ENCODE measurements around the gene METTL8.
"Not testable (repeated sequence)": the region's sequence is repeated elsewhere in the genome, so short reads cannot be mapped to it uniquely, and the experiment has no call there.

METTL8 gene

DNA sequence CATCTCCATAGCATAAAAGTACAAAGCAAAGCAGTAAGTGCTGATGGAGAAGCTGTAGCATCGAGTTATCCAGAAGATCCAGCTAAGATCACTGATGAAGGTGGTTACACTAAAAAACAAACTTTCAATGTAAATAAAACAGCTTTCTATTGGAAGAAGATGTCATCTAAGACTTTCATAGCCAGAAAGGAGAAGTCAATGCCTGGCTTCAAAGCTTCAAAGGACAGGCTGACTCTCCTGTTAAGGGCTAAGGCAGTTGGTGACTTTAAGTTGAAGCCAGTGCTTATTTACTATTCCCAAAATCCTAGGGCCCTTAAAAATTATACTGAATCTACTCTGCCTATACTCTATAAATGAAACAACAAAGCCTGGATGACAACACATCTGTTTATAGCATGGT is 44.0 kb downstream of the METTL8 start:
- Histone ChIP-seq H3K9me3 (no peaks in the 10 kb centered on the region), H3K4me3 (ENCODE audit: low read depth in 1 of 2, low read length in 1 of 2) (no peak overlapping the region), H3K27ac (no peak overlapping the region), H3K27me3 (no peaks in the 10 kb centered on the region), H3K36me3 (no peaks in the 10 kb centered on the region), H3K4me1 (ENCODE audit: control insufficient read depth in 1 of 2, insufficient read depth in 1 of 2, low read depth in 1 of 2, low read length in 1 of 2) (peaks cover 30 to 61% of the 10 kb centered on the region in 2 experiments)
- no peak for TF ChIP-seq CTCF (IDR thresholded peaks at IDR 0.05)

GRCh38 chr2:171389325-171389724 is 44.5 kb downstream of the METTL8 start:
- no peaks in the 10 kb centered on the region for H3K36me3 ChIP-seq
- H3K27ac ChIP-seq = no peak overlapping the region
- H3K9me3 ChIP-seq = no peaks in the 10 kb centered on the region
- no peaks in the 10 kb centered on the region for H3K27me3 ChIP-seq
- no peak for TF ChIP-seq CTCF (IDR thresholded peaks at IDR 0.05)
- H3K4me1 ChIP-seq (ENCODE audit: control insufficient read depth in 1 of 2, insufficient read depth in 1 of 2, low read depth in 1 of 2, low read length in 1 of 2) = peaks cover 25 to 57% of the 10 kb centered on the region in 2 experiments
- H3K4me3 ChIP-seq (ENCODE audit: low read depth in 1 of 2, low read length in 1 of 2) = no peak overlapping the region

- no peaks in the 10 kb centered on the region for H3K9me3 ChIP-seq
These were observed 46.7 kb downstream of the METTL8 start for GRCh38 chr2:171387052-171387451.

GRCh38 chr2:171386627-171387026 is 47.2 kb downstream of the METTL8 start:
- Histone ChIP-seq H3K36me3 (no peaks in the 10 kb centered on the region), H3K27me3 (no peaks in the 10 kb centered on the region), H3K27ac (no peak overlapping the region), H3K9me3 (no peaks in the 10 kb centered on the region), H3K4me1 (ENCODE audit: control insufficient read depth in 1 of 2, insufficient read depth in 1 of 2, low read depth in 1 of 2, low read length in 1 of 2) (peaks cover 19 to 40% of the 10 kb centered on the region in 2 experiments), H3K4me3 (ENCODE audit: low read depth in 1 of 2, low read length in 1 of 2) (no peak overlapping the region)
- no peak for TF ChIP-seq CTCF (IDR thresholded peaks at IDR 0.05)

More at GRCh38 chr2:171387052-171387451, 46.7 kb downstream of the METTL8 start:
- TF ChIP-seq CTCF (IDR thresholded peaks at IDR 0.05) = no peak
- H3K27me3 ChIP-seq = no peaks in the 10 kb centered on the region
- no peaks in the 10 kb centered on the region for H3K36me3 ChIP-seq
- H3K4me1 ChIP-seq (ENCODE audit: control insufficient read depth in 1 of 2, insufficient read depth in 1 of 2, low read depth in 1 of 2, low read length in 1 of 2) = peaks cover 20 to 44% of the 10 kb centered on the region in 2 experiments
- H3K4me3 ChIP-seq (ENCODE audit: low read depth in 1 of 2, low read length in 1 of 2) = no peak overlapping the region
- no peak overlapping the region for H3K27ac ChIP-seq

DNA sequence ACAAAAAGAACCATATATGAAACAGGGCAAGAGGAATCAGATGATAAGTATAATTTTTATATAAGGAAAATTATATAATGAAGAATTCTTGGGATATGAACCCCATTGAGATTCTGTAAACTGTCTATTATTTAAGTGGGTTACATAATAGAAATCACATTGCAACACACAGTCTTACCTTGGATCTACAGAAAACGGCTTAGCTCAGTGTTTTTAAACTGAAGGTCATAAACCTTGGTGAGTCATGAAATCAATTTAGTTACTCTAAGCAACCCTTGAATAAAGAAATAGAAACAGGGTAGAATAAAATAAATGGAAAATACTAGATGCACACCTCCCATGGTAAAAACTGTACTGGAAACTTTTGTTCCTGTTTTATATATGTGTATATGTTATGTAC is 50.7 kb downstream of the METTL8 start:
- no peak overlapping the region for H3K27ac ChIP-seq
- no peaks in the 10 kb centered on the region for H3K36me3 ChIP-seq
- no peak overlapping the region for H3K4me3 ChIP-seq (ENCODE audit: low read depth in 1 of 2, low read length in 1 of 2)
- no peaks in the 10 kb centered on the region for H3K27me3 ChIP-seq
- no peaks in the 10 kb centered on the region for H3K9me3 ChIP-seq
- peaks cover 2 to 7% of the 10 kb centered on the region in 2 experiments for H3K4me1 ChIP-seq (ENCODE audit: control insufficient read depth in 1 of 2, insufficient read depth in 1 of 2, low read depth in 1 of 2, low read length in 1 of 2)
- no peak for TF ChIP-seq CTCF (IDR thresholded peaks at IDR 0.05)

DNA sequence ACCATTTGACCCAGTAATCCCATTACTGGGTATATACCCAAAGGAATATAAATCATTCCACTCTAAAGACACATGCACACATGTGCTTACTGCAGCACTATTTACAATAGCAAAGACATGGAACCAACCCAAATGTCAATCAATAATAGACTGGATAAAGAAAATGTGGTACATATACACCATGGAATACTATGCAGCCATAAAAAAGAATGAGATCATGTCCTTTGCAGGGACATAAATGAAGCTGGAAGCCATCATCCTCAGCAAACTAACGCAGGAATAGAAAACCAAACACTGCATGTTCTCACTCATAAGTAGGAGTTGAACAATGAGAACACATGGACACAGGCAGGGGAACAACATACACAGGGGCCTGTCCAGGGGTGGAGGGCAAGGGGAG is 51.6 kb downstream of the METTL8 start:
- H3K4me1 ChIP-seq (ENCODE audit: control insufficient read depth in 1 of 2, insufficient read depth in 1 of 2, low read depth in 1 of 2, low read length in 1 of 2); H3K27me3 ChIP-seq; H3K9me3 ChIP-seq; H3K36me3 ChIP-seq; H3K4me3 ChIP-seq (ENCODE audit: low read depth in 1 of 2, low read length in 1 of 2); H3K27ac ChIP-seq: not testable (repeated sequence)

GRCh38 chr2:171377852-171378251 is 55.9 kb downstream of the METTL8 start:
- H3K4me1 ChIP-seq (ENCODE audit: control insufficient read depth in 1 of 2, insufficient read depth in 1 of 2, low read depth in 1 of 2, low read length in 1 of 2); H3K4me3 ChIP-seq (ENCODE audit: low read depth in 1 of 2, low read length in 1 of 2); H3K9me3 ChIP-seq; H3K27me3 ChIP-seq; H3K27ac ChIP-seq; H3K36me3 ChIP-seq: not testable (repeated sequence)

Measured in neutrophil (primary cell).